Fibroblast of skin of scalp (primary cell): ENCODE data around the gene N4BP2L1.

ENCODE experiments used
- DNase-seq: peaks from one replicate; pipeline ENCODE4 v3.0.0-alpha.2; 2013

N4BP2L1 gene

DNA sequence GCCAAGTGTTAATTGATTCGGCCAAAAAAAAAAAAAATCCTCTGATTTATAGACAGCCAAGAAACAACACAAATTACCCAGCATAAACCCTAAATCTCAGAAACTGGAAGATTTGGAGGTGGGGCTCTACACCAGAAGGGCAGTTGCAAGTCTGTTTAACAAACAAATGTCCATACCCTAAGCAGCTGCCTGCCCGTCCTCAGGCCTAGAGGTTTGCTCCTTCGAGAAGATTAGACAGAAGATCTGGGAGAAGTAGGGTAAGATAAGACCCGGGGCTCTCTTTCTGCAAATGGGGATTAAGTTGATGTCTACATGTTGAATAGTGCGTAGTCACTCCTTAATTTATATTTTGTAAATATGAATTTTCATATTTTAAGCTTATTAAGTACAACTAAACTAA, 3.4 kb upstream of the N4BP2L1 start:
- no peak for DNase-seq

DNA sequence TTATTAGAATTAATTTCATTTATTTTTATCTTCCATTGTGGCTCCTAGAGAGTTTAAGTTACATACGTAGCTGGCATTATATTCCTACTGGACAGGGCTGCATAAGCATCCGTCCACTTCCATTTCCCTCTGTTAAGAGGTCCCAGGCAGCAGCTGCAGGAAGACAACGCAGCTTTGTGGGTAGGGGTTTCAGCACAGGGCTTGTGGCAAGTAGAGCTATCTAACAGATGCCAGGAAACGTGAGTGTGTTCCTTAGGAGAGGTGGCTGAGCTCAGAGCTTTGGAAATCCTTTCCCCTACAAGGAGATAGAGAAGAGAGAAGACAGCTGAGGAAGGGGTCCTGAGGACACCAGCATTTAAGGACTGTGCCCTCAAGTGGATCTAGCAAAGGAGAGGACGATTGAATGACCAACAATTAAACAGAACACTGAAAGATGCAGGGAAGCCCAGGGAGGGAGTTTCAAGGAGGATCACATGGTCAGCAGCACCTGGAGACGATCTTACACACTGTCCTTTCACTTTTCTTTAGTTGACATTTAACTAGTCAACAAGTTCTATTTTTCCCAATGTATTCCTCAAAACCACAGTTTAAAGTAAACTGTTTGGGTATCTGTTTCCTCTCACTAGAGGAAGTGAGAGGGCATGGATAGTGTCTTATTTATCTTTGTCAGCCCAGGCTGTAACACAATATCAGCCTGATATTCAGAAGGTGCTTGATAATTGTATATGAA, 2.3 kb upstream of the N4BP2L1 start:
- no peak for DNase-seq

DNA sequence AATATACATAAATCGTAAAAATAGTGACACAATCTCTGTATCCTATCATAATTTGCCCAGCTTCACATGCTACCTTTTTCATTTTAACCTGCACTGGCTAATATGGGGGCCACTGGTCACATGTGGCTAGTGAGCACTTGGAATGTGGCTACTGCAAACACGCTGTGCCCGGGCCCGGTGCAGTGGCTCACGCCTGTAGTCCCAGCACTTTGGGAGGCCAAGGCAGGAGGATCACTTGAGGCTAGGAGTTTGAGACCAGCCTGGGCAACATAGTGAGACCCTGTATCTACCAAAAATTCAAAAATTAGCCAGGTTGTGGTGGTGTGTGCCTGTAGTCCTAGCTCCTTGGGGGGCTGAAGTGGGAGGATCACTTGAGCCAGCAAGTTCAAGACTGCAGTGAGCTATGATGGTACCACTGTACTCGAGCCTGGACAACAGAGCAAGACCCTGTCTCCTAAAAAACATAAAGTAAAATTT, 1.5 kb upstream of the N4BP2L1 start:
- no peak for DNase-seq

DNA sequence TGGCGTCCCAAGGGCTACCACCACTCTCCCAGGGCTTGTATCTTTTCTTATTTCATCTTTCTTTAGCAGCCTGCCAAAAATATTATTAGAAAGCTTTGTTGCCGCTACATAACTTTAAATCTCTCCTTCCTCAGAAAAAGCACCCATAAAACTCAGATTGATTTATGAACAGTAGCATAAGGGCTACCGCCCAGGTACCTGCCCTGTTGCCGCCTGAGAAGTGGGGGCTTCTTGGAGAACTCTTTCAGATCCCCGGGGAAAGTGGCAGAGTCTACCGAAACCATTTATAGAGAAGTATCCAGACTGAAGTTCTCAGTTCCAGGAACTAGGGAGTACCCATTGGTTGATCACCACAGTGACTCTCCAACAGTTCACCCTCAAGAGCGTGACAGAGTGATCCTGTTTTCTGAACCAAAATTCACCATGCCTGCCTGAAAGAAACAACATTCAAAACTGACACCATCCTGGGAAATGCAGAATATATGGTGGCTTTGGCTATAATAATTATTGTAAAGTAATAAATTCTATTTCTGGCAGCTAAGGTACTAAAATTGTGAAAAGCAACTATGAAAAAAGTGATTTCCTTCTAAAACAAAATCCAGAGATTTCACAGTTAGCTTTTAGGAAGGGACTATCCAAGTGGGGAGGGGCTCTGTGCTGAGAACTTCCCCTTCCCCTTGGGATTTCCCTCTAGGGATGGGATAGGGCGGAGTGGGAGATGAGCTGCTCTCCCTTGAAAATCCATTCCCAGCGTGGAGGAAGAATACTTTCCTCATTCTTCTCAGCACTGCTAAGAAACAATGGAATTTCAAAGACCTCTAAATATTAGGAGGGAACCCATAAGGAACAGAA, 877 bp upstream of the N4BP2L1 start:
- no peak for DNase-seq

DNA sequence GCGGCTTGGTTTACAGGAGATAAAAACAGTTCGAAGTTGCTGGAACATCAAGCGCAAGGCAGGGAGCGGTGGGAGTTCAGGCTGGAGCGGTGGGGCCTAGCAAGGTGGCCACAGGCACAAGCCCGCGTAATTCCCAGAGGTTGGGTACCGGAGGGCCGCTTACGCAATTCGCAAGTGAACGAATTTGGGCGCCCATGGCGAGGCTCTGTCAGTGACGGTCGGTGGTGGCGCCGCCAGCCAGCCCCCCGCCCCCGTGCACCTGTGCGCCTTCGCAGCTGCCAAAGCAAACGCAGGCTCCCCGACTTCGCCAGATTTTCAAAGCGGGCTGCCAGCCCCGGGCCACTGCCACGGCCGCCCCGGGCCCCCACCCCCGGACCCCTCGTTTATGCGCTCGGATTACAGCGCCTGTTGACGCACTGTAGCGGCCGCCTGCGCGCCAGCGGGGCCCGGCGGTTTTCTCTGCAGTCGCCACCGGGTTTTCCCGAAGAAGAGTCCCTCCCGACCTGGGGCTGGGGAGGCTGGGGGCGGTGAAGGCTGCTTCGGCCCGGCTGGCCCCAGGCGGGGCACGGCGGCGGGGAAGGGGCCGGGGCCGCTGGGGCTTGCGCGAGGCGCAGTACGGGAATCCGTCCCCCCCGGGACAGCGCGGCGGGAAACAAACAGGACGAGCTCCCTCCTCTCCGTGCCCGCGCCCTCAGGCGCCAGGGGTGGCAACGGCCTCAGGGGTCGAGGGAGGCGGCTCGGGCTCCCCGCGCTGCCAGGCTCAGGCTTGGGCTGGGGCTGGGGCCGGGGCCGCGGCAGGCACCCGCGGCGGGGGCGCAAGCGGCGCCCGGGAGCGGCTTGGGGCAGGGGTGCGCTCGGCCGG, 709 bp downstream of the N4BP2L1 start:
- no peak for DNase-seq

DNA sequence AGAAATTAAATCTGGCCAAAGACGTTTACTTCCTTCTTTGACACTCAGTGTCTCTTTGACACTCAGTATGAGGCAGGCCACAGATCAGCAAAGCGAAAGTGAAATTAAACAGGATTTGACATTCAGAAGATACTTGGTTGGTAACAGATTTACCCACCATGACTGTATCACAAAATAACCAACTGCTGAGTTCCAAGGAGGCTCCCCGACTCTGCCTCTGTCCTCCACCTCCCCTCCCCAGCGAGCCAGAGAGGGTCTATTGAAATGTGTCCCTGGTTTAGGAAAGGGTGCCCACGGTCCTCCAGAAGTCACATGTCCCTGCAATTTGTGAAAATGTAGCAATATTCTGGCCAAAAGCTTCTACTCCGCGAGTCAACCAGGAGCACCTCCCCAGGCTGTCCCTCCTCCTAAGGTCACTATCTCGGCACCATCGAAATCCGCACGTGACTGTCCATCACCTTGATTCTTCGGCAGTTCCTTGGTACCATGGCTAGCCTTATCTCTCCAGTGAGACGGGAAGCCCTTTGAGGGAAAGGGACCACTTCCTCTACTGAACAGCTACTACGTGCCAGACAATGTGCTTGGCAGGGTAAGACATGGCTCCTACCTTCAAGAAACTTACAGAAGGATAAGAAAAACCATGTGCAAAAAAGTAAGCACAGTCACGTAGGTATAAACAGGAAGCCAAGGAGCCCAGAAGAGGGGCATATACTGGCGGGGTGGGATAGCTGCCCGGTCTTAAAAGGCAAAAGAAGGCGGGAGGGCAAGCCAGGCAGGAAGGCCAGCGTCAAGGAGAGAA, 1.5 kb downstream of the N4BP2L1 start:
- DNase-seq, result peak; percentile 24

DNA sequence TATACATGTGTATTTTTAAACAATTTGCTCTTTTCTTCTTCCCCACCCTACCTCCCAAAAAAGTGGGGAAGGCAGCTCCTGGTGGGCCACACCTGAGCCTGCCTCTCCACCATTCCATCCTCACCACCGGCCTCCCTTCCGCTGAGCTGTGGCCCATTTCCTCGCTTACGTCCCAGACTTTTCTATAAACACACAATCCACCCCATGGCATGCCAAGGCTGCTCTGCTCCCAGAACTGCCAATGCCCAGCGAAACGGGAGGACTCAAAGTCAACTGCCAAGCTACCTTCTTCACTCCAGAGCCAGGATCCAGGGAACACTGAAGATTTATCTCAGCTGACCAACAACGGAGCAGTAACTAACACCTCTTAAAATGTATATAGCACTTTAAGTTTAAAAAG, 2.8 kb downstream of the N4BP2L1 start:
- DNase-seq, result no peak

DNA sequence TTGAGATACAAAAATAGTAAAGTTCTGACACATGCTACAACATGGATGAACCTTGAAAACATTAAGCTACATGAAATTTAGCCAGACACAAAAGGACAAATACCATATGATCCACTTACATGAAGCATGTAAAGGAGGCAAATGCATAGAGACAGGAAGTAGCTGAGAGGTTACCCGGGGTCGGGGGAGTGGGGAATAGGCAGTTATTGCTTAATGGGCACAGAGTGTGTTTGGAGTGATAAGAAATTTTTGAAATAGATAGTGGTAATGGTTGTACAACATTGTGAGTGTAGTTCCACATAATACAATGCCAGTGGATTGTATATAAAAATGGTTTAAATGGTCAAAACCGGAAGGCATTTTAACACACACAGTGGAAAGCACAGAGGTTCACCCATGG, 4.3 kb downstream of the N4BP2L1 start:
- DNase-seq, result no peak

DNA sequence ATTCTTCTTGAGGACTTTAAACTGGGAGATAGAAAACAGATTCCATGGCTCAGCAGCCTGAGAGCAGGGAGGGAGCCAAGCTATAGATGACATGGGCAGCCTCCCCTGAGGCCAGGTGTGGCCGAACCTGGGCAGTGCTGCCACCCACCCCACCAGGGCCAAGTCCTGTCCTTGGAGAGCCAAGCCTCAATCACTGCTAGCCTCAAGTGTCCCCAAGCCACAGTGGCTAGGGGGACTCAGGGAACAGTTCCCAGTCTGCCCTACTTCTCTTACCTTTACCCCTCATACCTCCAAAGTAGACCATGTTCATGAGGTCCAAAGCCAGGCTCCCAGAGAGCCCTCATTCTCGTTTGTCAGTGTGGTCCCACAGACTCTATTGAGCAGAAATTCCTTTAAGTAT, 8.1 kb downstream of the N4BP2L1 start:
- no peak for DNase-seq

DNA sequence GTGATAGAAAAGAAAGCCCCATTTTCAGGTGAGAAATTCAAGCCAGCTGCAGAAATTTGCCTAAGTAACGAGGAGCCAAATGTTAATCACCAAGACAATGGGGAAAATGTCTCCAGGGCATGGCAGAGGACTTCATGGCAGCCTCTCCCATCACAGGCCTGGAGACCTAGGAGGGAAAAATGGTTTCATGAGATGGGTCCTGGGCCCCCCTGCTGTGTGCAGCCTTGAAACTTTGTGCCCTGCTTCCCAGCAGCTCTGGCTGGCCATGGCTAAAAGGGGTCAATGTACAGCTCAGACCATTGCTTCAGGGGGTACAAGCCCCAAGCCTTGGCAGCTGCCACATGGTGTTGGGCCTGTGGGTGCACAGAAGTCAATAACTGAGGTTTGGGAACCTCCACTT, 9.9 kb downstream of the N4BP2L1 start:
- no peak for DNase-seq

DNA sequence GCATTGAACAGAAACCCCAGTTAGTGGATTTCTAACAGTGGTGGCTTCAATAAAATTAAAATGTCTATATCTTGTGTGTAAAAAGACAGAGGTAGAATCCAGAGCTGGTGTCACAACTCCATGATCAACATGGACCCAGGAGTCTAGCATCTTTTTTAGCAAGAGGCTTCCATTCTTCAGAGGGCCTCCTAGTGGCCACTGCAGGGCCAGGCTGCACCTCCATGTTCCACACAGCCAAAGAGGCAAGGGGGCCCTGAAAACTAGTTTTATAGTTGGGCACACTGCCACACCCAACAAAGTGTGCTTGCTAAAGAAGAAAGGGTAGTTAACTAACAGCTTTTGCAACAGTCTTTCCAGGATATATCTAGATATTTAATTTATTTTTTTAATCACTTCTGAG, 12.9 kb downstream of the N4BP2L1 start:
- no peak for DNase-seq

DNA sequence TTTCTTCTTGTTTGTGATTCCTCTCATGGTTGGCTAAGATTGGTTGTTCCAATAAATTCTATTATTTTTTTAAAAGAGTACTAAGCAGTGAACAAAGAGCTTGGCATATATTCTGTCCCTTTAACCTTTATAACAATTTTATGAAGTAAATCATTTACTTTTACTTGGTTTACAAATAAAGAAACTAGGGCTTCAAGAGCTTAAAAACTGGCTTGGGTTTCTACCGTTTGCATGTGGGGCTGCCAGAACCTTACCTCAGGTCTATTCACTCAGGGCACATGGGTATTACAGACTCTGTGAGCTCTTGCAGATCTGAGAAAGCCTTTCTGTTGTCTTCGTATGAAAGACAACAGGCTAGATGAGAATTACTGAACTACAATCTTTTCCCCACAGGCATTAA, 13.3 kb downstream of the N4BP2L1 start:
- DNase-seq, result no peak

DNA sequence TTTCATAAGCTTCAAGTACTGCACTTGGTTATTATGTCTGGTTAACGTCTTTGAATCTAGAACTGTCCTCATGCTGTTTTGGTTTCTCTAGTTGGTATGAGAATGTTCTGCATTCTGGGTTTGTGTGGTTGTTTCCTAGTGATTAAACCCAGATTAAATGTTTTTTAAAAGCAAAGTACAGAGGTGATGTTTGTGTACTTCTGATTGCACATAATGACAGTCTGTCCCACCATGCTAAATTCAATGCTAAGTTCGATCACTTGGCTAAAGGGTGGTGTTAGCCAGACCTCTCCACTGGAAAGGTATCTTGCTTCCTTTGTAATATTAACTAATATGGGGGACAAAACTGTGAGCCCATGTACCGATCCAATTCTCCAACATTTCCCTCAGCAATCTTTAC, 14.6 kb downstream of the N4BP2L1 start:
- DNase-seq, result no peak

DNA sequence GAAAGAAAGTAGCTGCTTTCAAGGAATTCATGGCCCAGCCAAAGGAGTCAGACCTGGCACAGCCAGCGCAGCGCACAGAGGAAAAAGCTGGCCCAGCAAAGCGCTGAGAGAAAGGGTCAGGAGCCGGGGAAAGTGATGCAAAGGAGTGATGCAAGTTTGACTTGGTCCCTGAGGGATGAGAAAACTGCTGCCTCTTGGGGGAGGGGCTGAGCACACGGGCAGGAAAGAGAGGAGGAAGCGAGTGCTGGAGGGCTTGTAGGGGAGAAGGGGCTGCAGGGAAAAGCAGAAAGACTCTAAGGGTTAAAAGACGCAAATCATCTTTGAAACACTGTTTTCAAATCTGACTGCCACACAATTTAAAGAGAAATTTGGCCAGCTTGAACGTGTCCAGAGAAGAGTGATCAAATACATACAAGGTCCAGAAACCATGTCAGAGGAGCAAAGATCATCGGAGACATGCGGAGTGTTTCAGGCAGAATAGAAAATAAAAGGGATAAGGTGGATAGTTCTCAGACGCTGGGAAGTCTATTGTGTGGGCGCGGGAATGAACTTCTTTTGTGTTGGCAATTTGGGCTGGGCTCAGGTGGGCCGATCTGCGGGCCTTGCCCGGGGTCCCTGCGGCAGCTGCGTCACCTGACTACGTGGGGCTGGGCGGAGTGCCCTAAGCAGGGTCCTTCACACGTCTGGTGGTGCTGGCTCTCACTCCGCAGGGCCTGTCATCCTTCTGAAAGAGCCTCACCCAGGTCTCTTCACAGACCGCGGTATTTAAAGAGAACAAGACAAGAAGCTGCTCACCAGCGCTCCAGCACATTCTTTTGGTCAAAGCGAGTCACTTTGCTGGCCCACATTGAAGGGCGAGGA, 18.1 kb downstream of the N4BP2L1 start:
- peak; percentile 84 for DNase-seq

DNA sequence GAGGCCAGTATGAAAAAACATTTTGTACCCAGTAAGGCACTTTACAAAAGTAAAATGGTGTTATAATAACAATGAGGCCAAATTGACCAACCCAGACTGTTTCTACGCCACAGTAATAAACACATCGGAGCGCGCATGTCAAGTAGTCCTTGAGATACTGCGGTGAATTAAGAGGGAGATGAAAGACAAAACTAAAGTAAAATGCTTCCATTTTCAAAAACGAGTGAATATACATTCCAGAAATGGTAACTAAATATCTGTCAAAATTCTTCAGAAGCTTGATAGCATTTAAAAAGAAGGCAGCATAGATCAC, 19.0 kb downstream of the N4BP2L1 start:
- DNase-seq, result no peak

DNA sequence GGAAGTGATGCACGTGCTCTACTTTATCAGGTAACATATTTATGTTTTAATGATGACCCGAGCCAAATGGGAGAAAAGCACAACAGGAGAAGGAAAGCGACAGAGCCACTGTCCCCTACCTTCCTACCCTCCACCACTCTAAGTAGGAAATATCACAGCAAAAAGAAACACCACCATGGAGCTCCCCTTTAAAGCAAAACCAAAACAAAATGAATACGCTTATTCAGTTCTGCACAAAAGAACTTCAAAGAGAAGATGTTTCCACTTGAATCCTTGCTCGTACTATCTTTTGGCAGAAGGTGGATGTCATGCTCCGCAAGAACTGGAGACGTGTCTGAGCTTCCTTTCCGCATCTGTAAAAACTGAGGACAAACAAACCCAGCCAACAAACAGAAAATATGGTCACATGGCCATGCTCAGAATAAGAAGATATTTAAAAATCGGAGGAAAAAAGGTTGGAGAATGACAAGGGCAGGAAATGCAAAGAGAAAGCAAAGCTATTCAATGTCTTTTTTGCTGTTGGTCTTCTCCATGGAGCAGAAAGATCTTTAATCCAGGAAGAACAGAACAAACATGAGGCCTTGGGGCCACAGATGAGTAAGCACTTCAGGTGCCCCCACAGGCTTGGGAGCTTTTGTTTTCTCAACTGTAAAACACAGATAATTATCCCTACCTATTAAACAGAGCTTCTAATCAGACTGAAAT, 19.5 kb downstream of the N4BP2L1 start:
- no peak for DNase-seq

DNA sequence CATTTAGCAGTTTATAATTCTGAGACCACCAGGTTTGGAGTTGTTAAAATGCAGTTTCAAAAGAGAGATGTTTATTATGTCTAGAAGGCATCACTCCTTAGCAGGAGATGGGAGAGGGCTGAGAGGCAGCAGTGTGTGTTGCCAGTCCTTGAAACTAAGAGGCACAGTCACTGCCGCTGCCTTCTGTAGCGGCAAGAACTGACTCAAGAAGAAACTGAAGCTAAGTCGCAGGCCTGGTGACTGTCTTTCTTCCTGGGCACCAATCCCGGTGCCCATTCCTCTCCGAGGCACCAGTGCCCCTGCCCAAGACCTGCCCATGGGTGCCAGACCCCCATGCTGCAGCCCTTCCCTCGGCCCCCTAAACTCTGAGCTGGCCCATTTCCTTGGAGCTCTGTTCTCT, 20.1 kb downstream of the N4BP2L1 start:
- no peak for DNase-seq

DNA sequence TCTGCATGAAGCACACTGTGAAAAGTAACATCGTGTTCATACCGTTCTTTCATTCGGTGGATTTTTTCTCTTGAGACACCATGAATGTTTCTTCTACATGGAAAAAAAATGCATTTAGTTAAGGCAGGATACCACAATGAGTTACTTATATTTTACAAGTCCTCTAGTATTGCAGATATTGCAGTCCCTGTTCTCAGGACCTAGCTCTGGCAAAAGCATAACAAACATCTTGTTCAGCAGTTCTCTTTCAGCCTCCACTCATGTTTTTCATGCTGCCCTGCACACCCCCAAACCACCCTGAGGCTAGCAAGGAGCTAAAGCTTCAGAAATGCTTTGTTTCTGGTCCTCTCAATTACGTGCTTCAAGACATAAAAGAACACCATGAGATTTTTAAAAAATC, 24.8 kb downstream of the N4BP2L1 start:
- no peak for DNase-seq

DNA sequence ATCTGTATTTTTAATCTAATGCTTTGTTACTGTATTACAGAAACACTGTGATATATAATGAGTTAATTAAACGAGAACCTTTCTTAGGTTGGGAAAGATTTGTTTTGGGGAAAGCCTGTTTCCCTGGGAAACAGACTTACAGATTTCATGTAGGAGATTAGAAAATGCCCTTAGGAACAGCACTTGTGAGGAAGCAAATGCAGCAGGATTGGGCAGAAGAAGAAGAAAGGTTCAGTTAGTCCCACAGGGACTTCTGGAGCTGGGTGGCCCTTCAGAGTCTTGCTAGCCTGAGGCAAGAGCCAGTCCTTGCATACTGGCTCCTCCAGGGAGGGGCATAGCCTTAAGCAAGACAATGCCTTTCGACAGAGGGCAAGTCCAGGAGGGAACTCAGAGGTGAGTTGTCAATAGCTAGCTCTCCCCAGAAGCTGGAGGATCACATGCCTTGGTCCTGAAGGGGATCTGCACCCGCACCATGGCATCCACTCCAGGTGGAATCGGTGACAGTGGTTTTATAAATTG, 36.8 kb downstream of the N4BP2L1 start:
- no peak for DNase-seq

DNA sequence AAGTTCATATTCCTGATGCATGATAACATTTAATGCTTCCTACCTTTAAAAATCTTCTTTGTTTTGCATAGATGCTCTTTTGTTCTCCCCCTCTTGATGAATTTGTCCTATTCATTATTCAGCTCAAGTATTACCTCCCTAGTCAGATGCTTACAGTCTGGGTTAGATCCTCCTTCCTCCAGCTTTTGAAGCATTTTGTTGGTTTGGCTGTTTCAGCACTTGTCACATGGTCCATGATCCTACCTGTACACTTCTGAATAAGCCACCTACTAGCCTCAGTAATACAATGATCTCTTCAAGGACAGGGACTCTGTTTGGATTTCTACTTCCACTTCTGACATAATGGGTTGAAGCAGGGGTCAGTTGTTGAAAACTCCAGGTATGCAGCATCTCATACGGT, 37.4 kb downstream of the N4BP2L1 start:
- no peak for DNase-seq

DNA sequence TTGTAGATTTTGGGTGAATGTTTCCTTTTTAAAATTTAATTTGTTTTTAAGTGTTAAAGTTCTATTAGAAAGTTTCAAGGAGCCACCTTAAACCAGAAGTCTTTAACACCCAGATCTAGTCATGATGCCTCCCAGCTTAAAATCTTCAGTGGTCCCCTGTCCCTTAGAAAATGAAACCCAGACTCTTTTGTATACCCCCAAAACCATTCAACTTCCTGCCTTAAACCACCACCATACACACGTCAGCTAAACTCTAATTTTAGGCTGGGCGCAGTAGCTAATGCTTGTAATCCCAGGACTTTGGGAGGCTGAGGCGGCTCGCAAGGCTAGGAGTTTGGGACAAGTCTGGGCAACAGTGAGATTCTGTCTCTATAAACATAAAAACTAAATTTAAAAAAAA, 37.9 kb downstream of the N4BP2L1 start:
- DNase-seq, result no peak
